ENCODE measurements around the gene RPS6KB2. TPM values are rescaled to one million over a fixed set of nuclear protein-coding genes. Genes with fewer than 3 reads are reported as not detected.

Gene RPS6KB2
- total and polyA plus RNA-seq, 2 donors (not counting 1 experiment from before 2014, with no cell fraction given), result 81.8 to 131 TPM

DNA sequence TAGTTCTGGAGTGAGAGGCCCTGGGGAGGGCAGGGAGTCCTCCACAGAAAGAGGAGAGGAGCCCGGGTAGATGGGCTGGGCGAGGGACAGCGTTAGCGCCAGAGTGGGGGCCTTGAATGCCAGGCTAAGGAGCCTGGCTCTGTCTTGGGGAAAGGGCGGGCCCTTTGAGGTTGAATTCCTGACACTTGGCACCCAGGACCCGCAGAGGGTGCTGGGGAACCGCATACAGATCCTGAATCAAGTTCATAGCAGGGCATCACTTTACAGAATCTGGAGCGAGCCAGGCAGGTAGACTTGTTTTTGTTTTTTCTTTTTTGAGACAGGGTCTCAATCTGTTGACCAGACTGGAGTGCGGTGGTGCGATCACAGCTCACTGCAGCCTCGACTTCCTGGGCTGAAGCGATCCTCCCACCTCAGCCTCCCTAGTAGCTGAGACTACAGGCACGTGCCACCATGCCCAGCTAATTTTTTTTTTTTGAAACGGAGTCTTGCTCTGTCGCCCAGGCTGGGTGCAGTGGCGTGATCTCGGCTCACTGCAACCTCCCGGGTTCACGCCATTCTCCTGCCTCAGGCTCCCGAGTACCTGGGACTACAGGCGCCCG is 6.8 kb upstream of the RPS6KB2 start:
- CTCF ChIA-PET, result interaction anchor here (0.9 to 10.4 kb wide), 7 partner anchors 13 to 47 kb away, joined by 3 to 121 read pairs (median 5); partner anchors contain the start of genes PPP1CA, PTPRCAP, RAD9A and TBC1D10C
- Mint-ChIP-seq H3K4me1 (peaks cover 43% of the 10 kb centered on the region), H3K27ac (peak overlapping the region; percentile 91), H3K4me3 (peak overlapping the region; percentile 83), H3K27me3 (no peaks in the 10 kb centered on the region), H3K9me3 (ENCODE audit: insufficient read depth) (no peaks in the 10 kb centered on the region)
- Histone ChIP-seq H3K27me3 (replicated peaks in 1 of 4; ENCODE audit: control extremely low read depth in 1 of 4, control insufficient read depth in 3 of 4, insufficient read depth in 4 of 4, low read length in 3 of 4) (no peaks in the 10 kb centered on the region), H3K9me3 (ENCODE audit: control extremely low read depth in 1 of 3, control insufficient read depth in 2 of 3, insufficient read depth in 1 of 3, low read length in 2 of 3) (no peaks in the 10 kb centered on the region), H2AFZ (ENCODE audit: insufficient read depth, low read depth, low read length, poor library complexity, severe bottlenecking) (no peak overlapping the region), H3K79me2 (ENCODE audit: control insufficient read depth, insufficient read depth, low read length) (peaks cover 23% of the 10 kb centered on the region), H4K20me1 (ENCODE audit: control insufficient read depth, insufficient read depth, low read length, poor library complexity, severe bottlenecking) (no peaks in the 10 kb centered on the region), H3K4me1 (ENCODE audit: control insufficient read depth in 2 of 2, insufficient read depth in 2 of 2, low read length in 2 of 2) (peaks cover 42 to 47% of the 10 kb centered on the region in 2 donors), H3K36me3 (replicated peaks in 1 of 2; ENCODE audit: control extremely low read depth in 1 of 2, control insufficient read depth in 1 of 2, extremely low read depth in 1 of 2, insufficient read depth in 2 of 2, low read length in 1 of 2) (no peaks in the 10 kb centered on the region), H3K9ac (ENCODE audit: low read length) (no peak overlapping the region), H3K4me3 (ENCODE audit: control extremely low read depth in 1 of 5, extremely low read depth in 1 of 5, insufficient read depth in 1 of 5, low read depth in 2 of 5, low read length in 4 of 5) (peak overlapping the region in 1 of 5 experiments; percentile 4), H3K4me2 (replicated peaks; ENCODE audit: low read depth, low read length, poor library complexity, severe bottlenecking) (peak overlapping the region; percentile 95), H3K27ac (ENCODE audit: low read length in 2 of 2) (peak overlapping the region in 1 of 2 donors; percentile 2)
- POLR2A ChIA-PET, result interaction anchor here (1.2 to 10.7 kb wide), 10 partner anchors 10 to 47 kb away, joined by 4 to 195 read pairs (median 33); partner anchors contain the start of genes PPP1CA, PTPRCAP, RAD9A and RPS6KB2
- WGBS (ENCODE audit: insufficient coverage), result 65% methylated on average over 12 of the region's 22 CpGs
- TF ChIP-seq EZH2 (IDR thresholded peaks at IDR 0.05; ENCODE audit: borderline replicate concordance, insufficient read depth, low read depth, low read length, poor library complexity, severe bottlenecking), result no peak
- TF ChIP-seq, protein P1, sequence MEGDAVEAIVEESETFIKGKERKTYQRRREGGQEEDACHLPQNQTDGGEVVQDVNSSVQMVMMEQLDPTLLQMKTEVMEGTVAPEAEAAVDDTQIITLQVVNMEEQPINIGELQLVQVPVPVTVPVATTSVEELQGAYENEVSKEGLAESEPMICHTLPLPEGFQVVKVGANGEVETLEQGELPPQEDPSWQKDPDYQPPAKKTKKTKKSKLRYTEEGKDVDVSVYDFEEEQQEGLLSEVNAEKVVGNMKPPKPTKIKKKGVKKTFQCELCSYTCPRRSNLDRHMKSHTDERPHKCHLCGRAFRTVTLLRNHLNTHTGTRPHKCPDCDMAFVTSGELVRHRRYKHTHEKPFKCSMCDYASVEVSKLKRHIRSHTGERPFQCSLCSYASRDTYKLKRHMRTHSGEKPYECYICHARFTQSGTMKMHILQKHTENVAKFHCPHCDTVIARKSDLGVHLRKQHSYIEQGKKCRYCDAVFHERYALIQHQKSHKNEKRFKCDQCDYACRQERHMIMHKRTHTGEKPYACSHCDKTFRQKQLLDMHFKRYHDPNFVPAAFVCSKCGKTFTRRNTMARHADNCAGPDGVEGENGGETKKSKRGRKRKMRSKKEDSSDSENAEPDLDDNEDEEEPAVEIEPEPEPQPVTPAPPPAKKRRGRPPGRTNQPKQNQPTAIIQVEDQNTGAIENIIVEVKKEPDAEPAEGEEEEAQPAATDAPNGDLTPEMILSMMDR (IDR thresholded peaks at IDR 0.05), result no peak
- DNase-seq, result no peak
- intact Hi-C loops (cut with micrococcal nuclease), result loop anchor here (1.0 to 2.0 kb wide), 4 partner anchors 15 to 48 kb away; partner anchors contain the start of genes PTPRCAP and TMEM134
- ATAC-seq (ENCODE audit: low read depth), result no peak

DNA sequence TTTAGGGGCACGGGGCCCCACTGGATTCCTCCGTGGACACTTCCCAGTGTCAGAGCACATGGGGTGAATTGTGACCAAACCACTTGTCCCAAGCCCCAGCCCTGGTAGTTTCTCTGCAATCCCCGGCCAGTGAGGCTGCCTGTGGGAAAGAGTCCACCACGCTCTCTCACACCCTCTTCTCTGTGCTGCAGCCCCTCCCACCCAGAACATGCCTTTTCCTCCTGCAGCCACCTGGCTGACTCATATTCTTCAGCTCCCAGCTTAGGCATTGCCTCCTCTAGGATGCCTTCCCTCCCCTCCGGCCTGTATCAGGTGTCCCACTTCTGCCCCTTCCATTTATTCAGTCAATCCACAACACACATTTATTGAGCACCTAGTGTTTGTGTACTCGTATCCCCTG is 5.4 kb upstream of the RPS6KB2 start:
- H3K36me3 ChIP-seq (replicated peaks in 1 of 2; ENCODE audit: control extremely low read depth in 1 of 2, control insufficient read depth in 1 of 2, extremely low read depth in 1 of 2, insufficient read depth in 2 of 2, low read length in 1 of 2), result no peaks in the 10 kb centered on the region
- H3K9me3 Mint-ChIP-seq (ENCODE audit: insufficient read depth), result no peaks in the 10 kb centered on the region
- H3K27me3 ChIP-seq (replicated peaks in 1 of 4; ENCODE audit: control extremely low read depth in 1 of 4, control insufficient read depth in 3 of 4, insufficient read depth in 4 of 4, low read length in 3 of 4), result no peaks in the 10 kb centered on the region
- TF ChIP-seq EZH2 (IDR thresholded peaks at IDR 0.05; ENCODE audit: borderline replicate concordance, insufficient read depth, low read depth, low read length, poor library complexity, severe bottlenecking), result no peak
- TF ChIP-seq, protein P1 (IDR thresholded peaks at IDR 0.05), result no peak
- intact Hi-C loops (cut with micrococcal nuclease), result no loop called here
- DNase-seq, result no peak
- H3K4me1 Mint-ChIP-seq, result peaks cover 35% of the 10 kb centered on the region
- no peak overlapping the region for H3K4me2 ChIP-seq (replicated peaks; ENCODE audit: low read depth, low read length, poor library complexity, severe bottlenecking)
- H3K9me3 ChIP-seq (ENCODE audit: control extremely low read depth in 1 of 3, control insufficient read depth in 2 of 3, insufficient read depth in 1 of 3, low read length in 2 of 3), result no peaks in the 10 kb centered on the region
- H3K4me3 ChIP-seq (ENCODE audit: control extremely low read depth in 1 of 5, extremely low read depth in 1 of 5, insufficient read depth in 1 of 5, low read depth in 2 of 5, low read length in 4 of 5), result no peak overlapping the region
- peaks cover 30% of the 10 kb centered on the region for H3K79me2 ChIP-seq (ENCODE audit: control insufficient read depth, insufficient read depth, low read length)
- CTCF ChIA-PET, result interaction anchor here (1.2 to 10.4 kb wide), 3 partner anchors 11 to 20 kb away, joined by 3 to 121 read pairs (median 5); partner anchors contain the start of genes PPP1CA, PTPRCAP and TBC1D10C
- ATAC-seq (ENCODE audit: low read depth), result no peak
- H3K4me1 ChIP-seq (ENCODE audit: control insufficient read depth in 2 of 2, insufficient read depth in 2 of 2, low read length in 2 of 2), result peaks cover 33 to 41% of the 10 kb centered on the region in 2 donors
- no peak overlapping the region for H3K9ac ChIP-seq (ENCODE audit: low read length)
- H3K4me3 Mint-ChIP-seq, result peak overlapping the region; percentile 55
- no peak overlapping the region for H3K27ac Mint-ChIP-seq
- no peaks in the 10 kb centered on the region for H3K27me3 Mint-ChIP-seq
- WGBS (ENCODE audit: insufficient coverage), result 86% methylated on average over 6 of the region's 6 CpGs
- H2AFZ ChIP-seq (ENCODE audit: insufficient read depth, low read depth, low read length, poor library complexity, severe bottlenecking), result no peak overlapping the region
- no peaks in the 10 kb centered on the region for H4K20me1 ChIP-seq (ENCODE audit: control insufficient read depth, insufficient read depth, low read length, poor library complexity, severe bottlenecking)
- H3K27ac ChIP-seq (ENCODE audit: low read length in 2 of 2), result no peak overlapping the region
- POLR2A ChIA-PET, result interaction anchor here (1.1 to 10.7 kb wide), 2 partner anchors 15 to 20 kb away, joined by 3 to 195 read pairs; partner anchors contain the start of genes PPP1CA, PTPRCAP and TBC1D10C
